HG03159 (cell line): ENCODE data around the gene TMEM87B.
"Not testable (repeated sequence)": the region's sequence is repeated elsewhere in the genome, so short reads cannot be mapped to it uniquely, and the experiment has no call there.

Experiments used
- ATAC-seq: cut with Tn5 transposase; IDR thresholded peaks from one replicate; pipeline ENCODE4 v1.9.1; 2021; ENCODE audit warnings: mild to moderate bottlenecking, moderate library complexity; ENCODE audit not compliant: unreplicated experiment

The TMEM87B gene

GRCh38 chr2:112032689-112033465 lies 22.2 kb upstream of the TMEM87B start:
- no peak for ATAC-seq

GRCh38 chr2:112033600-112033999 lies 21.5 kb upstream of the TMEM87B start:
- no peak for ATAC-seq

GRCh38 chr2:112034924-112035323 lies 20.1 kb upstream of the TMEM87B start:
- no peak for ATAC-seq

DNA sequence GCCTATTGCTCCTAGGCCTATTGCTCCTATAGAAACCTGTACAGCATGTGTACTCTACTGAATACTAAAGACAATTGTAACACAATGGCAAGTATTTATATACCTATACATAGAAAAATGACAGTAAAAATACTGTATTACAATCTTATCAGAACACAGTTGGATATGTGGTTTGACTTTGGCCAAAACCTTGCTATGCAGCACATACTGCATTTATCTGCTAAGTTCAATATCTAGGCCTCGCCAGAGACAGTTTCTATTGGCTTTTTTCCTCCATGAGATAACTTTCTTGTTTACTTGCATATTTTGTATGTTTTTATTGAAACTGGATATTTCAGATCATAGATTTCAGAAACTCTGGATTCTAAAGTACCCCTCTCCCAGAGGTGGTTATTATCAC lies 19.3 kb upstream of the TMEM87B start:
- ATAC-seq: no peak

- not testable (repeated sequence) for ATAC-seq
Observed at GRCh38 chr2:112039556-112039955, 15.5 kb upstream of the TMEM87B start.

DNA sequence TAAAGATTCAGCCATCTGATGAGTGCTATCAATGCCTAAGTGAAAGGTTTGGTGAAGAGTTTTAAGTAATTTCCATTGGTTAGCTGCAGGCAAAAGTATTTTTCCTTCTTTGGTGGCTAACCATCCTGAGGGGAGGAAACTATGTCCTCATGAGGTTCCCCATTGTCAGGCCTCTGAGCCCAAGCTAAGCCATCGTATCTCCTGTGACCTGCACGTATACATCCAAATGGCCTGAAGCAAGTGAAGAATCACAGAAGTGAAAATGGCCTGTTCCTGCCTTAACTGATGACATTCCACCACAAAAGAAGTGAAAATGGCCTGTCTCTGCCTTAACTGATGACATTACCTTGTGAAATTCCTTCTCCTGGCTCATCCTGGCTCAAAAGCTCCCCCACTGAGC lies 15.0 kb upstream of the TMEM87B start:
- not testable (repeated sequence) for ATAC-seq

DNA sequence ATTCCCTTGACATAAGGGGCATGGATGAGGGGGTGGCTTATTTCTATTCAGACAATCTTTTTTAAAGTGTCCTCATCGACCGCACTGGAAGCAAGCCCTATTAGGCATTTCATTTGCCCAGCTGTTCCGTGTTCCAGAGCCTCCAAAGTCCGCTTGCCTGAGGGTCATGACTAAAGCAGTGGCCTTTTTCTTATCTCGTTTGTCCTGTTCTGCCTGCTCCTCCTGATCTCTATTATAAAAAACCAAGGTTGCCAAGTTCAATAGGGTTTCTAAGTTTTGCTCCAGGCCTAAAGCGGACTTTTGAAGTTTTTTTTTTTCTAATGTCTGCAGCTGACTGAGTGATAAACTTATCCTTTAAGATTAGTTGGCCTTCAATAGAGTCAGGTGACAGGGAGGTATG lies 13.6 kb upstream of the TMEM87B start:
- not testable (repeated sequence) for ATAC-seq

- no peak for ATAC-seq
Observed at GRCh38 chr2:112045446-112046014, 9.5 kb upstream of the TMEM87B start.

GRCh38 chr2:112046231-112046630 lies 8.8 kb upstream of the TMEM87B start:
- ATAC-seq: no peak

- ATAC-seq: no peak
Observed at GRCh38 chr2:112047537-112048235, 7.4 kb upstream of the TMEM87B start.

DNA sequence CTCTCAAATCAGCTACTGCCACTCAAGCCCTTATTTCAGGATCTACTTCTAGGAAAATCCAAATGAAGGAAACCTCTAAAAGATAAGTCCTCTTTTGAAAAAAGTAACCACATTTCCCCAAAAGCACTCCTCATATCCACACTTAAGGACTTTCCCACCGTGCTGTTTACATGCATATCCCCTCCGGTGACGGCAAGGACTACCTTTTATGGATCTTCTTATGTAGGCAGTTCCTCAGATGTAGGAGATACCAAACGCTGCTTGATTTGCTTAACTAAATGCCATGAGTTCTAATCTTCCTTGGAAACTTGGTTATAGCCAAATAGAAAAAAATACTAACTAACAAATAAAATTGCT lies 6.9 kb upstream of the TMEM87B start:
- no peak for ATAC-seq

DNA sequence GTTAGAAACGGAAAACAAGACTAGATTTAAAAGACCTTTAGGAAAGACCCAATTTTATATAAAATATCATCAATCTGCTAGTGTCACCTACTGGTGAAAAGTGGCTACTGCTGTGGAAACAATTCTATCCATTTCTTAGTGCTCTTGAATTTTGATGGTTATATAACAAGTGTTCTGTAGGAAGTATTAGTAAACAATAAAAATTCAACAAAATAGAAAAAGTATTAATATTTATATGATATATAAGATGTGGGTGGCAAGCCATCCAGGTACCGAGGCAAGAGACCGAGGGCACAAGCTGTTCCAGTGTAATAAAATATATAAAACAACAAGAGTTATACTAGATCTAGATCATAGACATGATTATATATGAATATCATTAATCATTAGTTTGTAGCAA lies 6.2 kb upstream of the TMEM87B start:
- ATAC-seq: no peak

DNA sequence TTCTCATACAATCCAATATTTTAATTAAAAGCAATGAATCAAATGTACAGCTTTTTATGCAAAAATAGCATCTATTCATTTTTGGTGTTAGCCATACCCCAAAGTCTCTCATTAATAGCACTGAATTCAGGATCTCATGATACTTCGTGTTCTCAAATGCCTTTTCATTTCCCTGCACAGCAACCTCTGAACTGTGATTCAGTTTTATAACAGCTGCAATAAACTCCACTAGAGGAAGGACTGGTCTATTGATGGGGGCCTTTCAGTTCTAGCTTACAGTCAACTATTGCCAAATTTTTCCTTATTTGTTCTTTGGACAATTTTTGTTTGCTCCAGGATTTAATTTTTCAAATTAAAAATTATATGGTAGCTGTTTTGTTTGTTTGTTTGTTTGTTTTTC lies 4.8 kb upstream of the TMEM87B start:
- ATAC-seq: no peak

GRCh38 chr2:112053917-112054846 lies 887 bp upstream of the TMEM87B start:
- peak; percentile 63 for ATAC-seq

DNA sequence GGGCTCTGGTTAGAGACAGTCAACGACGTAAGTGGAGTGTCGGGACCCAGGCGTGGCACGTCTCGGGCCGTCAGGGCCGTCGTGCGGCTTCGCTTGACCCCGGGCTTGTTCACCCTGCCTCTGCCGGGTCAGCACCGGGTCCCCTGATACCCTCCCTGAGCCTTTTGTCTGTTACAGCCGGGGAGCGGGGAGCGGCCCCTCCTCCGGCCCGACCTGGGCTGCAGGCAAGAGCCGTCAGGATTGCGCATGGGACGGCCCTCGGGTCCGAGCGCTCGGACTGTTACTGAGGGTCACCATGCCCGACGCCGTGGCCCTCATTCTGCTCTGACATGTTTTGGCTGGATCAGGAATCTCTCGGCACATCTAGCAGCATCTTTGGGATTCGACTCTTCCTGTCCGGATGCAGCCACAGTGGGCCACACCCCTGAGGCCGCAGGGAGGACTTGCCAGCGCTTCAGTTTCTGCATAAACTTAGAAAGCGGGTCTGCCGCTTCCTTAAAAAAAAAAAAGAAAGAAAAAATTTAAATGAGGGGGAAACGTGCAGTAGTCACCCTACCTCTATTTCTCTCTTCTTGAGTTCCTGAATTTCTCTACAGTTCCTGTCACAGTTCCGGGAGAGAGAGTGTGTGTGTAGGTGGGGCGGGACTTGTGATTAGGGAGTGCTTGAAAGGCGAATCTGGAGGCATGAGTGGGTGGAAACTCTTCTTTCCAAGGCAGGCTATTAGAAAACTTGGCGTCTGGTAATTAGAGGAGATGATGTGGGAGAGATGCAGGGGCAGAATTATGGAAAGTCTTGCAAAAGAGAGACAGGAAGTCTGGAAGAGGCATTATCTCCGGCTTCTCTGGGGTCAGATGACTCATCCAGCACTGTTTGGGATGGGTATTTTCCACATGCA lies 909 bp downstream of the TMEM87B start:
- no peak for ATAC-seq

DNA sequence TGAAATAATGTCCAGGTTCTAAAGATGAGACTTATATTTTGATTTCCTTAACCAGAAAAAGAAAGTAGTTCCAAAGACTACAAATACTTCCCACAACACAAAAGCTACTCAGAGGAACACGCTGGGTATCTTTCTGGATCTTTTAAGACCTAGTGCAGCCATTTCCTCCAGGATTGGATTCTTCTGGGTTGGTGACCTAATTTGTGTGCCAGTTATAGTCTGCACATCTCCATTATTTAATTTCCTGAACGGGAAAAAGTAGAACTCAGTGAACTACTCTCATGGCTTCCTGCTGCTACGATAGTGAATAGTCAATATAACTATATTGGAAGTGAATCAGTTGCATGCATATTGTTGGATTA lies 1.5 kb downstream of the TMEM87B start:
- ATAC-seq: no peak

DNA sequence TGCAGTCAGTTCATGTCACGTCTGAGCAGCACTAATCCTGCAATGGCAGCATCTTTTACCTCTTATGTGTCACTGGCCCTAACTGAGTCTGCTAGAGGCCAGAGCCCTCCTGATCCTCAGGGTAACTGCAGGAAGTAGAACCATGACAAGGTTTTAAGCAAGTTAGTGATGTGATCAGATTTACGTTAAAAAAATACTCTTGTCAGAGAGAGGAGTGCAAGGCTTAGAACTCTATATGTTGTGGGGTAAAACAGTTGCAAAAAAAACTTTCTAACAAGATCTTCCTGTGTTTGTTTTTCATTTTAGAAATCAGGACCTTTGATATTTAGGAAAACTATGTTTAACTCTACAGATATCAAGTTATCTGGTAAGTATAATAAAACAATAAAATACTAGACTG lies 4.6 kb downstream of the TMEM87B start:
- ATAC-seq: no peak

GRCh38 chr2:112061299-112061698 lies 6.2 kb downstream of the TMEM87B start:
- ATAC-seq: no peak

- no peak for ATAC-seq
Observed at GRCh38 chr2:112061840-112062239, 6.8 kb downstream of the TMEM87B start.

- no peak for ATAC-seq
Observed at GRCh38 chr2:112062894-112063293, 7.8 kb downstream of the TMEM87B start.
